ENCODE results near the gene HTR2B.
"Not testable (repeated sequence)": the region's sequence is repeated elsewhere in the genome, so short reads cannot be mapped to it uniquely, and the experiment has no call there.

Gene HTR2B

GRCh38 chr2:231133365-231134099 lies 8.7 kb upstream of the HTR2B start:
- no peak for DNase-seq (ENCODE audit: low read depth)

GRCh38 chr2:231132129-231132528 lies 7.3 kb upstream of the HTR2B start:
- DNase-seq (ENCODE audit: low read depth): no peak

DNA sequence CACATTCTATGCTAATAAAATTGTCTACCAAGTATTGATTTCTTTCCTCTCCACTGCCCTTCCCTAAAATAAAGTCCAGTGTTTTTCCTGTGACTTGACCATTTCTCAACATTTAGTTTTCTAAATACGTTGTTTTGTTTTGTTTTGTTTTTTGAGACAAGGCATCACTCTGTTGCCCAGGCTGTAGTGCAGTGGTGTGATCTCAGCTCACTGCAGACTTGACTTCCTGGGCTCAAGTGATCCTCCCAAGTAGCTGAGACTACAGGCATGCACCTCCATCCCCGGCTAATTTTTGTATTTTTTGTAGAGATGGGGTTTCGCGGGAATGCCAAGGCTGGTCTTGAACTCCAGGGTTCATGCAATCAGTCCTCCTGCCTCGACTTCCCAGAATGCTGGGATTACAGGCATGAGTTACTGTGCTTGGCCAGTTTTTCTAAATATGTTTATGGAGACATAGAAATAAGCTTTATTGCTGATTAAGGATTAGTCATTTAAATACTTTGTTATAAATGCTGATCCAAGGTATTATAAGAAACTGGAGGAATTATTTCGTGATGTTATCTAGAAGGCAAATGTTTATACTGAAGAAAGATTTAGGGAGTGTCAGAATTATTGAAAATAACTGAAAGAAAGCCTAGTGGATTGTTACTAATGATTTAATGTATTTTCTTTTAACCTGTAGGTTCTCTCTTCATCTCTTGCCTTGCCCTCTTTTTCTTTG lies 5.7 kb upstream of the HTR2B start:
- no peak for DNase-seq (ENCODE audit: low read depth)

DNA sequence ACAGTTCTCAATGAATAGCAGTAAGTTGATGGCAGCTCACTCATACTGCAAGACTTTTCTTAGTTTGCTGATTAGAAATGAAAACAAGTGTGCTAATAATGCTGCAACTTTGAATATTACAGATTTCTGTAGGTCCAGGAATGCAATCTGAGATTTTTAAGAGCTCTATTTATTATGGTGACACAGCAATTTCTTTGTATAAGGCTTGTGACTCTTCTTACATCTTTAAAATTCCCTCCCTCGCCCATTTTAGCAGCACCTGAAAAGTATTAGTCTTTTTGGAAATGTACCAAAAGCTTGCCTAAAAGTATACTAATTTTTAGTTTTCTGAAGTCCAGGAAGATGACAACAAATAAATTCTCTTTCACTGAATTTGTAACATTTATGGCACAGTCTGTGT lies 4.4 kb upstream of the HTR2B start:
- no peak for DNase-seq (ENCODE audit: low read depth)

DNA sequence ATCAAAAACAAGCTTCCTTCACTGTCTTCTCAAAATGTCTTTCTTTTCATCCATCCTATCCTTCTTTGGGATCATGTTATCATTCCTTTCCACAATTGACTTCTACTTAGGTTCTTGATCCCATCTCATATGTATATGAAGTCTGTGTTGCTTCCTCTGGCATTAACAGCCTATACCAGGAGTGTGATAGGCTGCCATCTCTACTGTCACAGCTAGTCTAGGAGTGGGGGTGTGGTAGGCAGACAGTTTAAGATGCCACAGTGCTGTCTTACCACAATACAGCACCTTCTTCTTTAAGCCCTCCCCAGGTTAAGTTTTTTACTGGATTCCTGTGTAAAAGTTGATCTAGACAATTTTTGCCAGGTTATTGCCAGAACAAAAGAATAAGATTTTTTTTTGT lies 3.7 kb upstream of the HTR2B start:
- no peak for DNase-seq (ENCODE audit: low read depth)

GRCh38 chr2:231127936-231128335 lies 3.1 kb upstream of the HTR2B start:
- no peak for DNase-seq (ENCODE audit: low read depth)

DNA sequence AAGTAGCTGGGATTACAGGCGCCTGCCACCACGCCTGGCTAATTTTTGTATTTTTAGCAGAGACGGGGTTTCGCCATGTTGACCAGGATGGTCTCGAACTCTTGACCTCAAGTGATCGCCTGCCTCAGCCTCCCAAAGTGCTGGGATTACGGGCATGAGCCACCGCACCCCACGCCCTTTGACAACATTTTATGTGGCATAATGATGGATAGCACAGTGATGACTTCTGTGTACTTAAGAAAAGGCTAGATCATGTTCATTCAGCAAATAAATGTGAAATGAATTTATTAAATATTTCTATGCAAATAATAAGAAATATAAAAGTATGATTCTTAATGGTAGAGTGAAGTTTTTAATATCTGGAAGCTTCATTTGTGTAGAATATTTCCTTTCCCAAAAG lies 2.6 kb upstream of the HTR2B start:
- no peak for DNase-seq (ENCODE audit: low read depth)

- no peak for DNase-seq (ENCODE audit: low read depth)
Measured at GRCh38 chr2:231126123-231126522, 1.3 kb upstream of the HTR2B start.

- DNase-seq (ENCODE audit: low read depth): no peak
Measured at GRCh38 chr2:231123362-231123898, 1.4 kb downstream of the HTR2B start.

- no peak for DNase-seq (ENCODE audit: low read depth)
Measured at GRCh38 chr2:231118614-231118942, 6.3 kb downstream of the HTR2B start.

GRCh38 chr2:231117922-231118613 lies 6.8 kb downstream of the HTR2B start:
- DNase-seq (ENCODE audit: low read depth): no peak

DNA sequence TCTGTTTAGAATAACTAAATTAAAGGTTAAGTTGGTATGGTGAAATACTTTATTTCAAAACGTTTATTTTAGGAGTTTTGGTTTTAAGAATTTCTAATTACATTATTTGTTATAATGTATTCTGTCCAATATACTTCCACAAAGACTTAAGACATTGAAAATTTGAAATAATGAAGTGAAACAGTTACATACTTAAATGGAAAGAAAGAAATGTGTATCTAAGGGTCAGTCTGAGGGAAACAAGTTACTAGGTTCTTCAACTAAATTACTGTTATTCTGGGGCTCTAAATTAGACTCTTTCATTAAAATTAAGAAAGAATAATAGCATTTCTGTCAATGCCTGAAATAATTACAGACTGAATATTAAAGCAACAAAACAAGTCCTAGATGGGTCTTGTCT lies 7.7 kb downstream of the HTR2B start:
- DNase-seq (ENCODE audit: low read depth): no peak

DNA sequence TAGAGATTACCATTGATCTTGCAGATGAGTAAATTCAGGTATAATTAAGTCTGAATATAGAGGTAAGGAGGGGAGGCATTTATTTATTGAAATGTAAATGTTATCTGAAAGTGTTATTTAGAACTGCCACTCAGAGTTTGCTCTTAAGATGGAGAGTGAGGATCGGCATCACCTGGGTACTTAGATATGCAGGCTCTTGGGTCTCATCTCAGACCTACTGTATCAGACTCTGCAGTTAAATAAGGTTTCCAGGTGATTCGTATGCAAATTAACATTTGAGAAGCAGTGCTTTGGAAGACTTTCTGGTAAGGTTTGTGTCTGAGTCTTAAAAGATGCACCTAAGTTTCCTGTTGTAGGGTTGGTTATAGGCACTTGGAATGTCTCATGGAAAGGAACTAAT lies 9.2 kb downstream of the HTR2B start:
- no peak for DNase-seq (ENCODE audit: low read depth)

- DNase-seq (ENCODE audit: low read depth): no peak
Measured at GRCh38 chr2:231113489-231113888, 11.4 kb downstream of the HTR2B start.

GRCh38 chr2:231111987-231112386 lies 12.9 kb downstream of the HTR2B start:
- no peak for DNase-seq (ENCODE audit: low read depth)

DNA sequence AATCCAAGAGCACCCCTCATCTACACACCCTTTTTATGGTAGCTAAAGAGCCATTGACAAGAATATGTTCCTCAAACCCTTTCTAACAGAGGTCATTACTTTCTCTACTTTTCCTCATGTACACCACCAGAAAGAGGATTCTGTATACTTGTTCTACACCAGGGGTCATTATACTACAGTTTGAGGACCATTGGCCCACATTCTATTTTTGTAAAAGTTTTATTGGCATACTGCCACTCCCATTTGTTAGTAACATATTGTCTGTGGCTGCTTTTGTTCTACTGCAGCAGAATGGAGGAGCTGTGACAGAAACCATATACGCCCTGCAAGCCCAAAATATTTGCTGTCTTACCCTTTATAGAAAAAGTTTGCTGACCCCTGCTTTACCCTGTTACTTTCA lies 14.3 kb downstream of the HTR2B start:
- DNase-seq (ENCODE audit: low read depth): no peak

GRCh38 chr2:231104115-231104713 lies 20.6 kb downstream of the HTR2B start:
- peak; percentile 25 for DNase-seq (ENCODE audit: low read depth)

DNA sequence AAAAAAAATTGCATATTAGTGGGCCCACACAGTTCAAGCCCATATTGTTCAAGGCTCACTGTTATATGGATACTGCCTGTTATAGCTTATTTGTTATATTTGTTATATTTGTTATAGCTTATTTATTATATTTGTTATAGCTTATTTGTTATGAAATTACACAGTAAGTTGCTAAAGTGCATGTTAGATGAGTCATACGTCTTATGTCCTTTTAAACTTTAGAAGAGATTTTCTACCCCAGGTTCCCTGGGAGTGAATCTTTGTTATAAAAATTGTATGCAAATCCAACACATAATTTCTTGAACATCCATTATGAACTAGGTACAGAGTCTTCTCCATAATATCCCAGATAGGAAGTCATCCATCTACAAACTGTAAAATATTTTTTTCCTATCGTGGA lies 22.1 kb downstream of the HTR2B start:
- no peak for DNase-seq (ENCODE audit: low read depth)

- DNase-seq (ENCODE audit: low read depth): no peak
Measured at GRCh38 chr2:231100990-231101389, 23.9 kb downstream of the HTR2B start.

DNA sequence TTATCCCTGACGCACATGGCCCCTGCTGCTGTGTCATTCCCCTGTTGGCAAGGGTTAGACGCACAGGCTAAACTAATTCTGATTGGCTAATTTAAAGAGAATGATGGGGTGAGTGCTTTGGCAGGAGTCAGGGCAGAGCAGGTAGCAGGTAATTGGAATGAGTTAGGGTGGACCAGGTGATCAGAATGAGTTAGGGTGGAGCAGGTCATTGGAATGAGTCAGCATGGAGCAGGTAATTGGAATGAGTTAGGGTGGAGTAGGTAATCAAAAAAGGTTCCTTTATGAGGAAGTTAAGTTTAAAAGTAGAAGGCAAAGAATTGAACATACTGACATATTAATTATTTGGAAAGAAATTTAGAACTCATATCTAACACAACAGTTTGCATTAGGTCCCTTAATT lies 24.5 kb downstream of the HTR2B start:
- not testable (repeated sequence) for DNase-seq (ENCODE audit: low read depth)

DNA sequence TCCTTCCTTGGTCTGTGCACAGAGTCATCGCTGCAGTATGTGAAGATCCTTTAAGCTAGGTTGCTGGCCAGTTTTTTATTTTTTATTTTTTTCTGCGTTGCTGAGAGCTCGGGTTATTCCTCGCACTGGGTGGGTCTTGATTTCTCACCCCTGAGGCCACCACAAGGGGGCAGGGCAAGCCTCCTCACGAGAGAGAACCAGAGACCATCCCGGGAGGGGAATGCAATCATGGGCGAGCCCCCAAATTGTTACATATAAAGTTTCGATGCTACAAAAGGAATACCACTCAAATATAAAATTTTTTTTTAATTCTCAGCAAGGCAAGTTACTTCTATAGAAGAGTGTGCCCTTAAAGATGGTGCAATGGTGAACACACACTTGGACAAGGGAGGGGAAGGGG lies 24.9 kb downstream of the HTR2B start:
- no peak for DNase-seq (ENCODE audit: low read depth)

DNA sequence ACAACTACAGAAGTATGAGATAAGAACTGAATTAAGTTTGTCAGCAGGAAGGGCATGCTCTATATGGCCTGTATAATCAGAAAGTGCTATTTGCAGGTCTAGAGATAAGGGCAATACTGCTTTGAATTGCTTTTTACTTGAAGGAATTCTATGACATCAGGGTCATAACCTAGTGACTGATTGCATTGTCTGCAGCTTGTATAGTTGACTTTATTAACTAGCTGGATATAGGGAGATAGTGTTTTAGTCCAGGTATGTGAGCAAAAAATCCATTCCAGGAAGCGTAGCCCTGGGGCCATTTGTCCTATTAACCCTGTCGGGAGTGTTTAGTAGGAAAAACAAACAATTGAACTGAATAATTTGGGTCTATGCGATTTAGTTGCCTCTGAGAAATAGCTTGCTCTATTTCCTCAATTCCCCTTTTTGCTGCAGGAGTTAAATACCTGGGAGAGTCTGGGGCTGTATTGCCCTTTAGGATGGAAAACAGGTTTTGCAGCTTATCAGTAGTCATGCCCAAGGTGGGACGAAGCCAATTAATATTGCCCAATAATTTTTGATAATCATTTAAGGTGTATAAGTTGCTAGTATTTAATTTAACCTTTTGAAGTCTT lies 30.0 kb downstream of the HTR2B start:
- DNase-seq (ENCODE audit: low read depth): no peak
